GM12873 (cell line): ENCODE measurements around the gene PIK3CG.

Experiments
- TF ChIP-seq, protein P1 (sequence below): IDR thresholded peaks from 2 replicates; pipeline ENCODE4 v1.5.1; 2012; ENCODE audit warnings: low read depth, mild to moderate bottlenecking, moderate library complexity, low read length, control low read depth; ENCODE audit not compliant: insufficient read depth; ENCODE audit errors: missing control alignments

The PIK3CG gene

DNA sequence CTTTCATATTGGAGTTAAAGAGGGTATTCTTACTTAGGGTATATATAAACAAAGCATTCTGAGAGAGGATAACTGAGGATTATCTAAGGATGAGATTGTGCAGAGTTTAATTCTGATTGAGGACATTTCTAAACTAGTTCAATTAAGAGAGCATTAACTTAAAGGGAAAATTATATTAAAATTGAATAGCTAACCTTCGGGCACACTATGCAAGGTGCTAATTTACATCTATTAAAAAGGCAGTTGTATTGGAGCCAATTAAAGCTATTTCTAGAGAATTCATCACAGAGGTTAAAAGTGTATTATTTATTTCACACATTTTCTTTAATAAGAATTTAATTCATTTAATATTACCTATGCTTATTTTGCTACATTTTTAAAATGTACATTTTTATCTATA, 17.0 kb upstream of the PIK3CG start:
- TF ChIP-seq, protein P1, sequence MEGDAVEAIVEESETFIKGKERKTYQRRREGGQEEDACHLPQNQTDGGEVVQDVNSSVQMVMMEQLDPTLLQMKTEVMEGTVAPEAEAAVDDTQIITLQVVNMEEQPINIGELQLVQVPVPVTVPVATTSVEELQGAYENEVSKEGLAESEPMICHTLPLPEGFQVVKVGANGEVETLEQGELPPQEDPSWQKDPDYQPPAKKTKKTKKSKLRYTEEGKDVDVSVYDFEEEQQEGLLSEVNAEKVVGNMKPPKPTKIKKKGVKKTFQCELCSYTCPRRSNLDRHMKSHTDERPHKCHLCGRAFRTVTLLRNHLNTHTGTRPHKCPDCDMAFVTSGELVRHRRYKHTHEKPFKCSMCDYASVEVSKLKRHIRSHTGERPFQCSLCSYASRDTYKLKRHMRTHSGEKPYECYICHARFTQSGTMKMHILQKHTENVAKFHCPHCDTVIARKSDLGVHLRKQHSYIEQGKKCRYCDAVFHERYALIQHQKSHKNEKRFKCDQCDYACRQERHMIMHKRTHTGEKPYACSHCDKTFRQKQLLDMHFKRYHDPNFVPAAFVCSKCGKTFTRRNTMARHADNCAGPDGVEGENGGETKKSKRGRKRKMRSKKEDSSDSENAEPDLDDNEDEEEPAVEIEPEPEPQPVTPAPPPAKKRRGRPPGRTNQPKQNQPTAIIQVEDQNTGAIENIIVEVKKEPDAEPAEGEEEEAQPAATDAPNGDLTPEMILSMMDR, result no peak

DNA sequence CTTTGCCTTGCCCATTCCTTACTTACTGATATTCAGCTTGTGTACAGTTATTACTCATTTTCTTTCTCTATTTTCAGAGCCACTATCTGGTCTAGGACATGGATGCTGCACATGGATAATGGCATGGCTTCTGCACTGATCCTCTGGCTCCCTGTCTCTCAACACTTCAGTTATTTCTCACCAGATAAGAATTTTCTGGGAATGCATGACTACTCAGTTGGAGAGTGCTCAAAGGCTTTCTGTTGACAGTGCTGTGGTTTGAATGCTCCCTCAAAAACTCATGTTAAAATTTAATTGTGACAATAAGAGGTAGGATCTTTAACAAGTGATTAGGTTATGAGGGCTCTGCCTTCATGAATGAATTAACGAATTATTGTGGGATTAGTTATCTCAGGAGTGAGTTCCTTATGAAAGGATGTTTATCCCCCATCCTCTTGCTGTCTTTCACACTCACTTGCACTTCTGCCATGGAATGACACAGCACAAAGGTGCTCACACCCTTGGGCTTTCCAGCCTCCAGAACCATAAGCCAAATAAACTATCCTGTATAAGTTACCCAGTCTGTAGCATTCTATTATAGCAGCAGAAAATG, 16.1 kb upstream of the PIK3CG start:
- TF ChIP-seq, protein P1, result no peak

DNA sequence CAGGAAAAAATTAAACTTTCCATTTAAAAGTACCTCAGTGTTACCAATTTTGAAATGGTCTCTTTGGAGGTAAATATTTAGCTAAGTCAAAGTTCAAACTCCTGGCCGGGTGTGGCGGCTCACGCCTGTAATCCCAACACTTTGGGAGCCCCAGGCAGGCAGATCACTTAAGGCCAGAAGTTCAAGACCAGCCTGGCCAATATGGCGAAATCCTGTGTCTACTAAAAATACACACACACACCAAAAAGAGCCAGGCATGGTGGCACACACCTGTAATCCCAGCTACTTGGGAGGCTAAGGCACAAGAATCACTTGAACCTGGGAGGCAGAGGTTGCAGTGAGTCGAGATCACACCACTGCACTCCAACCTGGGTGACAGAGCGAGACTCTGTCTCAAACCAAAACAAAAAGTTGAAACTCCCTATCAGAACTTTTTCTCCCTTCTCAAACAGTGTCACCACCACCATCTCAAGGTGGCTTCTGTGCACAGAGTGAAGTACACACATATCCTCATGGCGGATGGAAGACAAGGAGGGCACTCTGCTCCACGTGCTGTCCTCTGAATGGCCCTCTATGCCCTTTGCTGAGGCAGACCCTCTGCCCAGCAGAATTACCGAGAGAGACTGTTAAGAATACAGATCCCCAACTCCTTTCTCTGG, 11.7 kb upstream of the PIK3CG start:
- TF ChIP-seq, protein P1, result no peak

DNA sequence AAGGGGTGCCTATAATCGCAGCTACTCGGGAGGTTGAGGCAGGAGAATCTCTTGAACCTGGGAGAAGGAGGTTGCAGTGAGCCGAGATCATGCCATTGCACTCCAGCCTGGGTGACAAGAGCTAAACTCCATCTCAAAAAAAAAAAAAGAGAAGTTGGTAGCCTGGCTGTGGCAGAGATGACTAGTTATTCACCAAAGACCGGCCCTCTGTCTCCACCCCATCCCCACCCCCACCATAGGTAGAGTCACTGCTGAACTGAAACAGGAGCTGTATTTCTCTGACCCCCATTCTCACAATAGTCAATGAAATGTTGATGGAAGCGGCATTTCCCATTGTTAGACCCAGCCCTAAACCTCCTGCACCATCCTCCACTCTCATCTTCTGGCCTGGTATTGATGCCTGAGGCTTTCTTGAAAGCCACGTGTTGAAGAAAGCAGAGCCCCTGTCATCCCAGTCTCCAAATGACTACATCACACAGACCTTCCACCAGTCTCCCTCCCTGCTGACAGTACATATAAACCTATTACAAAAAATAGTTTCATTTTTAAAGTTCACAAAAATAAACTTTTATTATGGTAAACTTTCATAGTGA, 9.4 kb upstream of the PIK3CG start:
- TF ChIP-seq, protein P1, result no peak

DNA sequence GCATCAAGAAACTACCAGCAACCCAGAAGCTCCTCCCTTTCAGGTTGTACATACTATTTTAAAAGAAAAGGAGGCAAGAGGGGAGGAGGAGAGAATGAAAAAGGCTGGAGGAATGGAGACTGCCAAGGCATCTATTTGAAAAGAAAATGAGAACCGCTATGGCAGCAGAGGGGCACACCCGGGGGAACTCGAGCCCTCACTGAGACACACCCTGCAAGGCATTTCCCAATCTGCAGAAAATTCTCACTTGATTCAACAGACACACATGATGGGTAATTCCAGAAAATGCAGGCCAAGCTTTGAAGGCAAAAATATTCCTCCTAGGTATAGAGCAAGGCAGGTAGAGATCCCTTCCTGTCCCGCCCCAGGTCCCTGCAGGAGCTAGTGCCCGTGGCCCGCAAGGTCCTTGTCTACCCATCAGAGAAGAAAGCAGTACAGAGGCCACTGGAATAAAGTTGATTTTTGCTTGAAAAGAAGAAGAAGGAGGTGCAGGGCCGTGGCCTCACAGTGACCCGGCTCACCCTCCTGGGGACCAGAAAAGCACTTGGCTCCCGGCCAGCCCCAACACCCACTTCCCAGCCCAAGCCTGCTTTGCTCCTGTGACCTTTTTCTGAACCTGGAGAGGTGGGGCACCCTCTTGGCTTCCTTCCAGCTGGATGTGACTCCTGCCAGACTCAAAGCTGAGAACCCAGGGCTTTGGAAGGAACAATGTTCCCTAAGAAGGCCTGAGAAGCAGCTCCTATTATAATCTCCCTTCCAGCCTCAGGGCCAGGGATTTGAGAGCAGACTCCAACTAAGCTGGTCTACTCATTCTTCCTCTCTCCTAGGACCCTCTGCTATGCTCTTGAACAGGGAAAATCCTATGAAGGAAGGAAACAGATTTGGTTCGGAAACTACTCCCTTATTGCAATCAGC, 6.2 kb upstream of the PIK3CG start:
- TF ChIP-seq, protein P1, result no peak

DNA sequence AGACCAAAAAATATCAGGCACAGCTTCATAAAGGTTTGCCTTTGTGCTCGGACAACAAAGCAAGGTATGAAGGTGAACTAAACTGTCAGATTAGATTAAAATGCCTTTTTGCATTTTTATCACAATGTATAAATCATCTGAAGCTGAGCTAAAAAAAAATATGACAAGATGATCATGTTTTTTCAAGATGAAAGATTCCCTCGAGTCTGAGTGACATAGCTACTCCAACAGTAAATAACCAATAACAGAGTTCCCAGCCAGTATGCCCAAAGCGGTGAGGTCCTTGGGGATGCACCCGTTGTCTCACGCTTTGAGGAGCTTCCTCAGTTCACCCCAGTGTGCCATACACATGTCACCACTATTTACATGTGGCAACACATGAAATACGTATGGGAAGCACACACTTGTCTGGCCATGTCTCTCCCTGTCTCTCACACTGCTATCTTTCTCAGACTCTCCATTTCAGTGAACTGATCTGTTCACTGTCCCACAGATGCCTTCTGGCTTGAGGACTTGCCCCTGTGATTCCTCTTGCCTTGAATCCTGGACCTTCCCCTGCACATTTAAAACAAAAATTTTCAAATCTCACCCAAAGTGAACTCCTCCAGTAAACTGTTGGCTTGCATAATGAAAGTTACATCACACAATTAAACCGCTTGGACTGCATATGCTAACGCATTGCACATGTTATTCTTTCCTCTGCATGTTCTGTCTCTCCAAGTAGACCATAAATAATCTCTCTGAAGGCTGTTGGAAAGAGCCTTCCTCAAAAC, 2.6 kb upstream of the PIK3CG start:
- TF ChIP-seq, protein P1, result no peak
